RKO (cell line): Measurements from ENCODE around the gene AGPAT2.

ENCODE experiments used
- DNase-seq: peaks from one replicate; pipeline ENCODE4 v3.0.0-alpha.2; 2016; ENCODE audit warnings: low spot score

Gene AGPAT2

DNA sequence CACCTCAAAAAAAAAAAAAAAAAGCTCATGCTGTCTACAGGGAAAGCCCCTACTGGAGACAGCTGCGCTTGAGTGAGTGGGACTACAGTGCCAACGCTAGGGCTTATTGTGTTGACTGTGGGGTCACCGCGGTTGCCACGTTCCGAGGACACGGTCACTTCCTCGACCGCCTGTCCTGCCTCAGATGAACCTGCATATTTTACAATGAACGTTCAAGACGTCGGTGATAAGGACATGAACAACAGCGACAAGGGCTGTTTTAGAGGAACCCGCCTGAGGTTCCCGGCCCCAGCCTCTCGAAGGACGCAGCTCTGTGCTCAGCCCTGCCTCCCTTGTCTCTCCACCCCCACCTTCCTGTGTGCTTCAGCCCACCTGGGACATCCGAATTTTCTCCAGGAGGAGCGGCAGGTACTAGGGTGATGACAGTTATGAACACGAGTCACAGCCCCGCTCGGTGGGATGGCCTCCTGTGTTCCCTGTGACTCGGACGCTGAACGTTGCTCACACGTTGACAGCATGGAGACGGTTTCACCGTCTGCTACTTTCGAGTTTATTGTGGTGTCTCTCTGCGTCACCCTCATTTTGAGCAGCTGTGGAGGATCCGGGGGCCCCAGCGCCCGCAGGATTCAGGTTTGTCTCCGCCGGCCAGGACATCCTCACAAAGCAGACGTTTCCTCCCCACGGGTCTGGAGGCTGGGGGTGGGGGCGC, 13.9 kb upstream of the AGPAT2 start:
- no peak for DNase-seq

DNA sequence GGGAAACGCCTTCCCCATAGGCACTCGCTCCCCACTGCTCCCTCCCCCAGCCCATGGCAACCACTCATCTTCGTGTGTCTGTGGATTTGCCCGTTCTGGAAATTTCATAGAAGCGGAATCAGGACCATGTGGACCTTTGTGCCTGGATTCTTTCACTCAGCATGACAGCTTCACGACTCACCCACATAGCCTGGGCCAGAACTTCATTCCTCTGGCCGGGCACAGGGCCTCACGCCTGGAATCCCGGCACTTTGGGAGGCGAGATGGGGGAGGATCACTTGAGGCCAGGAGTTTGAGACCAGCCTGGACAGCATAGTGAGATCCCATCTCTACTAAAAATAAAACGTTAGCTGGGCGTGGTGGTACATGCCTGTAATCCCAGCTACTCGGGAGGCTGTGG, 13.0 kb upstream of the AGPAT2 start:
- peak; percentile 69 for DNase-seq

DNA sequence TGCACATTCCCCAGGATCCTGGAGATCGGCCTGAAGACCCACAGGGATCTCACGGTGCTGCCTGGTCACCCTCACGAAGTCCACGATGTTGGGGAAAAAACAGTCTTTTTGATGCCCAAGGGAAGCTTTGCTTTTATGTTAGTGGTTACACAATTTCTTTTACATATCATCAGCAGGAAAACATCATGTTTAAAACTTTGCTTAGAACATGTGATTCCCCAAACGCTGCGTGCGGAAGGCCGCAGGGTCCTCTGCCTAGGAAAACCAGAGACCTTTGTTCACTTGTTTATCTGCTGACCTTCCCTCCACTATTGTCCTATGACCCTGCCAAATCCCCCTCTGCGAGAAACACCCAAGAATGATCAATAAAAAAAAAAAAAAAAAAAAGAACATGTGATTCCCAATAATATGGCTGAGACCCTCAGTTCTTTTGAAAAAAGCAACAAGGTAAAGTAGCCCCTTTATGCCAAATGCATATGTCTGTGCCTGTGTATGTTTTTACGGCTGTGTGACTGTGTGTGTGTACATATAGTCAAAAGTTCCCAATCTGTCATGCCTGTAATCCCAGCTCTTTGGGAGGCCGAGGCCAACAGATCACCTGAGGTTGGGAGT, 11.5 kb upstream of the AGPAT2 start:
- no peak for DNase-seq

DNA sequence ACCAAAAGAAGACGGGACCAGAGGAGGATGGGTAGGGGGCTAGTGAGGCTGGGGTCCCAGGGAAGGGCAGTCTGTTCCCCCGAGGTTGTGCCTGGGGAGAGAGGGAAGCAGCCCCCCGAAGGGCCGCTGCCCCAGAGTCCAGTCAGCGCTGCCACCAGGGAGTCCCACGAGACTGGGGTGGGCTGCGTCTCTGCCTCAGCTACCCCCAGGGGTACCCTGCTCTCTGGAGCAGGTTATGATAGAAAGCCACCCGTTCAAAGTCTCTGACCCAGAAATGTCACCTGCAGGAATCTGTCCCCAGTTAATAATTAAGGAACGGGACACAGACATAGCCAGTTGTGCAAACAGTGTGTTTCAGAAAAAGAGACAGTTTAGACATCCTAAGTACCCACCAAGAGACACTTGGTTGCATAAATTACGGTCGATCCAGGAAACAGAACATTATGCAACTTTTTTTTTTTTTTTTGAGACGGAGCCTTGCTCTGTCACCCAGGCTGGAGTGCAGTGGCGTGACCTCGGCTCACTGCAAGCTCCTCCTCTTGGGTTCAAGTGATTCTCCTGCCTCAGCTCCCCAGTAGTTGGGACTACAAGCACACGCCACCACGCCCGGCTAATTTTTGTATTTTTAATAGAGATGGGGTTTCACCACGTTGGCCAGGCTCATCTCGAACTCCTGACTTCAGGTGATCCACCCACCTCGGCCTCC, 10.7 kb upstream of the AGPAT2 start:
- DNase-seq = no peak

DNA sequence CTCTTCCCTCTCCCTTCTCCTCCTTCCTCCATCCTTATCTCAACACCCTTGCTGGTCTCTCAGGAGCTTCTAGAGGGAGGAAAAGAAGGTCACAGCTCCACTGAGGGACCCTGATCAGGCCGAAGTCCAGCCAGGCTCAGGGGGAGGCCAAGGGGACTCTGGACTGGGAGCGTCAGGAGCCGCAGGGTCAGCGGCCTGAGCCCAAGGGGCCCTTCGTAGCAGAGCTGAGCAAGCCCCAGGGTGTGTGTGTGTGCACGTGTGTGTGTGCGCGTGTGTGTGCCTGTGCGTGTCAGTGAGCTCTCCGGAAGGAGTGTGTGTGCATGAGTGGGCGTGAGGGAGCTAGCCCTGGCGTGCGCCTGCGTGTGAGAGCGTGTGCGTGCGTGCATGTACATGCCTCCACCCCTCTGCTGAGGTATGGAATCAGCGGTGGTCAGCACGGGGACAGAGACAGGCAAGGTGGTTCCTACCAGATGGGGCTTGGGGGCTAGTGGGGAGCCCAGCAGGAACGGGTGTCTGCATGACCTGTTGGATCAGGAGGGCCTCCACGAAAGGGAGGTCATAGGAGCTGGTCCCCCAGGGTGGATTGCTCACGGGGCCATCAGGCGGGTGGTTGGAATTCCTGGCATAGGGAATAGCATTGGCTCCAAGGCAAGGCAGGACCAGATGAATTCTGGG, 10.0 kb upstream of the AGPAT2 start:
- no peak for DNase-seq

DNA sequence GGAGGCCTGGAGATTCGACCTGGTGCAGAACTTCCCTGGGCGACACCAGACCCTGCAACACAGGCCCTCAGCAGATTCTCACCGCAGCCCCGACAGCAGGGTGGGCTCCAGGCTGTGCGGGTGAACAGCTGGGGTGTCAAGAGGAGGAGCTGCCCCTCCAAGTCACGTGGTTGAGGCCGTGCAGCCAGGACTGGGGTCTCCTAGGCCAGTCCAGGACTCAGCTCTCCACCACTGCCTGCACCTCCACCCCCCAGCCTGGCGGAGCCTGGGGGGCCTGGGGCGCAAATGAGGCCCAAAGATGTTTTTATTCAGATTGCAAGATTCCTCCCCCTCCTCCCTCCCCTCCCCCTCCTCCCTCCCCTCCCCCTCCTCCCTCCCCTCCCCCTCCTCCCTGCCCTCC, 9.2 kb upstream of the AGPAT2 start:
- DNase-seq = no peak

DNA sequence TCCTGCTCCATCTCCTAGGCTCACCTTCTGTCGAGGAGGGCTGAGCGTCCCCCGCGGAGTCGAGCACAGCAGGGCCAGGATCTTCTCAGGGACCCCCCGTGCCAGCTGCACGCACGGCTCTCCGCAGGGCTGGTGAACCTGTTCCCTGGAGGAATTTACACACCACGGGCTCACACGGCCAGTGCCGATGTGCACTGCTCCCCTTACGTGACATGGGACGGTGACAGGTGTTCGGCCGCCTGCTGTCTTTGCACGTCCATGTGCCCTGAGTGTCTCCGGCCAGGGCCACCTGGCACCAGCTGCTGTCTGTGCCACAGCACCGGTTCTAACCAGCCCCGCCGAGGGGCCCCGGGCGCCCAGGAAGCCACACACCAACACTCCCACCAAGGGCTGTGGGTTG, 8.7 kb upstream of the AGPAT2 start:
- no peak for DNase-seq

DNA sequence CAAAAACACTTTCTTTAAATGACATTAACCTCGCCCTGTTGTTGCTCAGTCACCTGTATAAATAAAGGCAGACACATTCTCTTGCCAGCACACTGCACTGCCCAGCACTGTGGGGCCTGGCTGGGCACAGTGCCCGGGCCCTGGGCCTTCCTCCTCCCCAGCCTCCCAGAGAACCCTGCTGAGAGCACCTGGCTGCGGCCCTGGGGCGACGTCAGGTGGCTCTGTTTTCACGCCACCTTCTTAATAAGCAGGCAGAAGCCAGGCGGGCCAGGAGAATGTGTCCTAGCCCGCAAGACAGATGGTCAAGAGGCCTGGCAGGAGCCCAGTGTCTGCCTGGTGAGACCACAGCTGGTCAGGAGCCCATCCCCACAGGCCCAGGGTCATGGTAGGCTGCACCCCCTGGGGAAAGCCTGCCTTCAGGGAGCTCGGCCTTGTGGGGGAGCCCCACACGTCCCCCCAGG, 8.2 kb upstream of the AGPAT2 start:
- DNase-seq = no peak

DNA sequence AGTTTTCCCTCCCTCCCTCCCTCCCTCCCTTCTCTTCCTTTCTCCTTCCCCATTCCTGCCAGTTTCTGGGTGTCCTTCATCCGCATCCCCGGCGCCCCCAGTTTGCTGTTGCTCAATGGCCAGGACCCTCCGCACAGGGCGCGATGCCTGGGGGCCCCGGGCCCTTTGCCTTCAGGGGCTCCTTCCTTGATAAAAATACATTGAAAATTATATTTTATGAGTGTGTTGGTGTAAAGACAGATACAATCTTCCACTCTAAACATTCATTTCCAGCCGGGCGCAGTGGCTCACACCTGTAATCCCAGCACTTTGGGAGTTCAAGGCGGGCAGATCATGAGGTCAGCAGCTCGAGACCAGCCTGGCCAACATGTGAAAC, 7.6 kb upstream of the AGPAT2 start:
- no peak for DNase-seq

DNA sequence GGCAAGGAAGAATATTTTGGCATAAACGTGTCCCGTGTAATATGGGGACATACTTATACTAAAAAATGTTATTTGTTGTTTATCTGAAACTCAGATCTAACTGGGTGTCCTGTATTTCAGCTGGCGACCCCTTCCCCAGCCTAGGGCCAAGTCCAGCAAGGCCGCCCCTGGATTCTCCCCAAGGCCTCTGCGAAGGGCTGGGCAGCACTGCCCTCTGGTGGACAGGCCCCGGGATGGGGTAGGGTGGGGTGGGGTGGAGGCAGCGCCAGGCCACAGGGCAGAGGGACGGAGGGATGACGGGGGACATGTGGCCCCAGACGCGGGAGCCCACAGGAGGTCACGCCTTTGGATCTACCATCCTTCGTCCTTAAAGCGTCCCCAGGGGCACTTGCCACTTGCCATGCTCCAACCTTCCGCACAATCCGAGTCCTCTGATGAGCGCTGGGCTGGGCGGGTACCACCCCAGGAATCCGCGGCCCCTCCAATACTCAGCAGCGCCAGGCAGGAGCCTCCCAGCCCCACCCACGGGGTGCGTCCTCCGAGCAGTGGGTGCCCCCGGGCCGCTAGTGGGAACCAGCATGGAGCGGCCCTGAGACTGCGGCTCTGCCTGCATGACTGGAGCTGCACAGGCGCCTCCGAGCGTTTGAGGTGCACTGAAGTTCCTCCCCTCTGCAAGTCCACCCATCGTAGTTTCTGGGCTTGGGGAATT, 7.1 kb upstream of the AGPAT2 start:
- DNase-seq = peak; percentile 69

DNA sequence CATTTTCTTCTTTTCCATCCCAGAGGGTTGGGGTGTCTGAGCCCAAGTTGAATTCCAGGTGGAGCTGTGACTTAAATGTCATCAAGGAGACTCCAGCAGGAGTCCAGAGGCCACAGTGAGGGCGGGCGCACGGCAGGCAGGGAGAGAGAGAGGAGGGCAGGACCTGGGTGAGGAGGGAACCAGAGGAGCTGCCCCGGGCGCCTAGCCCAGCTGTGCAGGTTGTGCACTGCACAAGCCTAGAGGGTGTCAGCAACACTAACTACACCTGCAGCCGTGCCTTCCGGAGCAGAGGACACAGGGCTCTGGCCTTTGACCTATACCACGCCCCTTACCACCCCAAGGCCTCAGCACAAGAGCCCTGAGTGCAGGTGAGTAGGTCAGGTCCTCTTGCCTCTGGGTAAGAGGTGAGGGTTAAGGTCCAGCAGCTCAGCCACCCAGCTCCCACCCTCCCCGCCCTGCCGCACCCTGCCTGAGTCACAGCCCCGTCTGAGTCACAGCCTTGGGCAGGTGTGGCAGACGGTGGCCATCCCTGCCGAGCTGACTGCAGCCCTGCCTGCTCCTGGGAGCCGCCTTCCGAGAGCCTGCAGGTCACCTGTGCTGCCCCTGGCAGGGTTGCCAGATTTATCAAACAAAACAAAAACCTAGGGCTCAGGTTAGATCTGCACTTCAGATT, 6.4 kb upstream of the AGPAT2 start:
- peak; percentile 74 for DNase-seq

DNA sequence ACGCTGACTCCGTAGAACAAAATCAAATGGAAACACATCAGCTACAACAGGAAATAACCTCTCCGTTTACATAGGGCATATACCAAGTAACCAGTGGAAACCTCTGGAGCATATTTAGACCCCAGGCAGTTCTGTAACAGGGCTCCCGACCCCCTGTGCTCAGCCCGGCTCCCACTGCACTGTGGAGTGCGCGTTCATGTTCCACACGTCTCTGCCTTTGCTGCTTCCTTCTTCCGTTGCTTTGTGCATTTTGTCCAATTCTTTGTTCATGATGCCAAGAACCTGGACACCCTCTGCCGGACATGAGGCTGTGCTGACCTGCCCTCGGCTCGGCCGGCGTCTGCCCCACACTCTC, 5.9 kb upstream of the AGPAT2 start:
- no peak for DNase-seq

DNA sequence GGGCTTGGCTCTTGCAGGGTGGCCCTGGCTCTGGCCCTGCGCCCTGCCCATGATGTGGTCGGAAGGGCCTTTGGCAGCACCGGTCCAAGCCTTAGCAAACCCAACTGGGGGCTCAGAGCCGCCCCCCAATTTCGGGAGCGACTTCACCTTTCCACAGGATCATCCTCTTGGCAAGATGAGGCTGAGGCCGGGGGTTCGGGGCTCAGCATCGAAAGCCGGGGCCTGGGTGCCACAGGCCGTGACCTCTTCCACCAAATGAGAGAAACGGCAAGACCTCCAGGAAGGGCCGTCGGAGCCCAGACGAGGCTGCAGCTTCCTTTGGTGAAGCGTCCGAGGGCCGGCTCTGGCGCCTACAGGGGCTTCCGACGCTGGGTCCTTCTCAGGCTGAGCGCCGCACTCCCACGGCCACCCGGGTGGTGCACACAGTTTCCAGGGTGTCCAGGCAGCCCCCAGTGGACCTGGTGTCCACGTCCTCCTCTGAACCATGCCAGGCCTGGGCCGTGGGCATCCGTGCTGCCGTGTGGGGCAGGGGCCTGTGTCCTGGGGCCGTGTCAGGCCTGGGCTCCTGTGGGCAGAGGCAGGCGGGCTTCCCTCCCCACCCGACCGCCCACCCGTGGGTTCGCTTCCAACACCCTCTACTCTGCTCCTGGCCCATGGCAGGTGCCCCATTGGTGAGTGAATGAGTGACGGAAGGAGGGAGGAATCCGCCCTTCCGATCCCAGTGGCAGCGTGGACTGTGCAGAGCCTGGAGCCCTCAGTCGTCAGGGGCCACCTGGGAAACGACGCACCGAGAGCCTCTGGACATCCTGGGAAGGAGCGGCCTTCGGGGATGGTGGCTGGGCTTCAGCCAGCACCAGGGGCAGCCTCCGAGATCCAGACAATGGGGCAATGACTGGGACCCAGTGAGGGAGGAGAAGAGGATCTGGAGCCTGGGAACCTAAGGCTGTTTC, 5.2 kb upstream of the AGPAT2 start:
- DNase-seq = no peak

DNA sequence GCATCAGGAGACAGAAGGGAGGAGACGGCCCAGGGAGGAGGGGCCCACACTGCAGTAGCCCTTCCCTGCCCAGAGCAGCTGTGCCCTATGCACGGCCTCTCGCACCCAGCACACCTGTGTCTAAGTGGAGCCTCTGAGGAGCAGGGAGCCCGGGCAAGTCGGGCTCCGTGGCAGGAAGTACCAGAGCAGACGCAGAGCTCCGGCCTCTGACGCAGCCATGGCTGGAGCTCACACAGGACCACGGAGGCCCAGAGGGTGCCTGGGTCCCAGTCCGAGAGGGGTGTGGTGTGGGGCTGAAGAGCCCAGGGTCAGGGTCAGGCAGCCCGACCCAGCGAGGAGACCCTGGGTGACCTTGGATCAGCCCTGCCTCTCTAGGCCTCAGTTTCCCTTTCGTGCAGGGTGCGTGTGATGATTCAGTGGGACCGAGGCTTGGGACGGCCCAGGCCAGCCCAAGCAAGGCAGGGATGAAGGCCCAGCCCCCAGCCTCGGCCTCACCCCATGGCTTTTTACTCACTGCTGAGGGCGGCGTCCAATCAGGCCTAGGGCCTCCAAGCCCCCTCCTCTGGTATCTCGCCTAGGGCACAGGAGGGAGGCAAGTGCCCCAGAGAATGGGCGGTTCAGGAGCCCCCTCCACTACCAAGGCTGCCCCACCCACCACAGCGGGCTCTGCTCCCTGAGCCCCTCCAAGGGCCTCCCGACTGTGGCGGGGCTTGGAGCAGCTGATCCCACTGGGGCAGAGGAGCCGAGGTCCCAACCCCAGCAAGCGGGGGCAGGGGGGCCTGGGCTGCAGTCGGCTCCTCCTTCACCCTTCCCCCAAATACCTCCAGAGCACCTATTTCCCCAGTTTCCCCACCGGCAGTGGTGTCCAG, 4.3 kb upstream of the AGPAT2 start:
- no peak for DNase-seq

DNA sequence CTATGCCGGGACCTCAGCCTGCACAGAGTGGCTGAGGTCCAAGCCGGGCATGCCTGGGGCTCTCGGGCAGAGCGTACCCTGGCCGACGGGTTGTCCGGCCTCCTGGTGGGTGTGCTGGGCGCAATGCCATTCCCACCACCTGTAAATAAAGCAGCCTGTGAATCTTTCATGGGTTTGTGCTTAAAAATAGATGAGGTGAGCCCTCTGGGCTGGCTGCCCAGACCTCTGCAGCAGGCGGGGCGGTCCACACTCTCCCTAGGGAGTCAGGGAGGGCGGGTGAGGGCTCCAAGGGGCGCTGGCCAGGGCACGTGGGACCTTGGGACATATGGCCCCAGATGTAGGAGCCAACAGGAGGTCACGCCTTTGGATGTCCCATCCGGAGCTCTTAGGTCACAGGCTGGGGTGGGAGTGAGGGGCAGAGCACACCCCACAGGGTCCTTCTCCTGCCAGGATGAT, 3.6 kb upstream of the AGPAT2 start:
- no peak for DNase-seq

DNA sequence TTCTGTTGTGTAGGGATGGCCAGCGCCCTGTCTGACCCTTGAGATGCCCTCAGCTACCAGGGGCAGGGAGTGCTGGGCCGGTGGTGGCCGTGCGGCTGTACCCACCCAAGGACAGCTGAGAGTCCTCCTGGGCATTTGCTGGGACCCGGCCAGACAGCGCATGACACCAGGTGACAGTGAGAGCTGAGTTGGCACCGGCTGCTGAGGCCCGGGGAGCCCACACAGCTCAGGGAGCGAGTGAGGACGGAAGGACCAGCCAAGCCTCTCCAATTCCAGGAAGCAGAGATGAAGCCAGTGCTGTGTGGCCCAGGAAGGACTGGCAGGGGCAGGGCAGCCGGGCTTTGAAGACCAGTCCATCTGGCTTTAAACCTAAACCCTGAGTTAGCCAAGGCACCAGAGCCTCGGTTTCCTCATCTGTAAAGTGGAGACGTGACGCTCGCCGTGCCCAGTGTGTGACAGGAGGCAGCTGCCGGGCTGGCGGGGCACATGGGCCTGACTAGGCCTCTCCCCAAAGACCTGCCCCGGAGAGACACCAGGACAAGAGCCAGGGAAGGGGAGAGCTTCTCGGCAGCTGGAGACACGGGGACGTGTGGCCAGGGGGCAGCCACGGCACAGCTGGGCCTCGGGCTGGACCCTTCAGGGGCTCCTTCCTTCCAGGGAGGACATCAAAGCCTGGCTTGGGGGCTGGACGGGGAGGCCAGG, 3.0 kb upstream of the AGPAT2 start:
- no peak for DNase-seq

DNA sequence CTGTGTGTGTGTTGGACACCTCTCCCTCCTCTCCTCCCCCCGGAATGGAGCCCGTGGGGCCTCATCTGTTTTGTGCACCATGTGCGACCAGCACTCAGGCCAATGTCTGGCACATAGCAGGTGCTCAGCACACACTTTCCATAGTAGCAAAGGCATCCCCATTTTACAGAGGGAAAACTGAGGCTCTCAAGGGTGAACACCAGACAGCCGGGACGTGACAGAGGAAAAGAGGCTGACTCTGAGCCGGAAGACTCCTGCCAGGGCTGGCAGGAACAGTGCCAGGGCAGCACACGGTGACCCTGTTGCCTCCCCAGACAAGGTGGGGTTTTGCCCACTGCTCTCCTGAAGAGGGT, 1.8 kb upstream of the AGPAT2 start:
- no peak for DNase-seq

DNA sequence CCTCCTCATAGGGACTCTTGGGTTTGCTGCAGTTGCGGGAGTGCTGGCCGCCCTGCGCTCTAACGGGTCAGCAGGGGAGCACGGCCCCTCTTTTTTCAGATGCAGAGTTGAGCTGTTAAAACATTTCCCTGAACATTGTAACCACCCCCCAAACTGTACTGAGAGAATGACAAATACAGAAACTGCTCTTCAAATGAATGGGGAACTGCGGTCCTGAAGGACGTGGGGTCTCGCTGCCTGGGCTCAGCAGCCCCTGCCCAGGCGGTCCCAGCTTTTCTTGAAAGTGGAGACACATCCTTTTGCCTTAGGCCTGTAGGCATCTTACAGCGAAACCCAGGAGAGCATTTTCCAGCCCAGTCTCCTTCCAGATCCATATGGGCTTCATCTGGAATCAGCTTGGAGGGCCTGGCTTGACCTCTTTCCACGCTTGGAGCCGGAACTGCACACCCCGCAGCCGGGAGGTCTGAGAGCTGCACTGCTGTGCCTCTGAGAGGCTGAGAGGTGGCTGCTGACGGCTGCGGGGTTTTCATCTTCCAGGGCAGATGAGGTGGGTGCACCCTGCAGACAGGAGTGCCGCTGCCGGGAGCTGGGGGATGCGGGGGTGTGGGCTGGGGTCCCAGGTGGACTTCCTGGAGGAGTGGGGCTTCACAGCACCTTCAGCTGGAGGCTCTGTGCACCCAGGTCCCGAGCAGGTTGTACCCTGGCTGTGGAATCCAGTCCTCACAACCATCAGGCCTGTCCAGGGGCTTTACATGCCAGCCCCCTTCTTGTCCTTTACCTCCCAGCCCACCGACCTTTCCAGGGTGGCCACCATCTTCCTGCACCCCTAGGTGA, 1.2 kb upstream of the AGPAT2 start:
- no peak for DNase-seq
